GM12874 (cell line): ENCODE results near the gene DBH.

Experiments
- TF ChIP-seq, protein P1 (sequence below): IDR thresholded peaks from 2 replicates; pipeline ENCODE4 v1.5.1; 2011; ENCODE audit warnings: low read depth, mild to moderate bottlenecking, control low read depth, low read length, moderate library complexity; ENCODE audit not compliant: insufficient read depth

The DBH gene

DNA sequence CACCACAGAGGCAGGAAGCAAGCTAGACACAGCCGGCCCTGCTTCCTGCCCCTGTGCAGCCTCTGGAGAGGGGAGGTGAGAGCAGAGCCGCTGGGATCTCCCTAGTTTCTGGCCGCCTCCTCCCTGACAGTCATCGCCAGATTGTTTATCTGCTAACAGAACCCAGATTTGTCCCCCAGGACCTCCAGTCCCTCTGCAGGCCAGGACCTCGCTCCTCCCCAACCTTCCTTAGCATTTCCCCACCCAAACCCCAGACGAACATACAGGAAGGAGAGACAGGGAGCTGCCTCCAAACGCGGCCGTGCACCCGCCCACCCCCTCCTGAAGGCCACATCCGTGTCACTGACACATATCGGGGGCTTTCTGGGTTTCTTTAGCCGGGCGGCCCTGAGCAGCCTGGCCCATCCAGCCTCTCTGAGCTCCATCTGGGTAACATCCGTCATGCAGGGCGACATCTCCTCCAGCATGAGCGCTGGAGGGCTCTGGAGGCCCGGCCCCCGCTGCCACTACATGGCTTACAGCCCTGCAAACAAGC is 47.5 kb downstream of the DBH start:
- TF ChIP-seq, protein P1, sequence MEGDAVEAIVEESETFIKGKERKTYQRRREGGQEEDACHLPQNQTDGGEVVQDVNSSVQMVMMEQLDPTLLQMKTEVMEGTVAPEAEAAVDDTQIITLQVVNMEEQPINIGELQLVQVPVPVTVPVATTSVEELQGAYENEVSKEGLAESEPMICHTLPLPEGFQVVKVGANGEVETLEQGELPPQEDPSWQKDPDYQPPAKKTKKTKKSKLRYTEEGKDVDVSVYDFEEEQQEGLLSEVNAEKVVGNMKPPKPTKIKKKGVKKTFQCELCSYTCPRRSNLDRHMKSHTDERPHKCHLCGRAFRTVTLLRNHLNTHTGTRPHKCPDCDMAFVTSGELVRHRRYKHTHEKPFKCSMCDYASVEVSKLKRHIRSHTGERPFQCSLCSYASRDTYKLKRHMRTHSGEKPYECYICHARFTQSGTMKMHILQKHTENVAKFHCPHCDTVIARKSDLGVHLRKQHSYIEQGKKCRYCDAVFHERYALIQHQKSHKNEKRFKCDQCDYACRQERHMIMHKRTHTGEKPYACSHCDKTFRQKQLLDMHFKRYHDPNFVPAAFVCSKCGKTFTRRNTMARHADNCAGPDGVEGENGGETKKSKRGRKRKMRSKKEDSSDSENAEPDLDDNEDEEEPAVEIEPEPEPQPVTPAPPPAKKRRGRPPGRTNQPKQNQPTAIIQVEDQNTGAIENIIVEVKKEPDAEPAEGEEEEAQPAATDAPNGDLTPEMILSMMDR: no peak

DNA sequence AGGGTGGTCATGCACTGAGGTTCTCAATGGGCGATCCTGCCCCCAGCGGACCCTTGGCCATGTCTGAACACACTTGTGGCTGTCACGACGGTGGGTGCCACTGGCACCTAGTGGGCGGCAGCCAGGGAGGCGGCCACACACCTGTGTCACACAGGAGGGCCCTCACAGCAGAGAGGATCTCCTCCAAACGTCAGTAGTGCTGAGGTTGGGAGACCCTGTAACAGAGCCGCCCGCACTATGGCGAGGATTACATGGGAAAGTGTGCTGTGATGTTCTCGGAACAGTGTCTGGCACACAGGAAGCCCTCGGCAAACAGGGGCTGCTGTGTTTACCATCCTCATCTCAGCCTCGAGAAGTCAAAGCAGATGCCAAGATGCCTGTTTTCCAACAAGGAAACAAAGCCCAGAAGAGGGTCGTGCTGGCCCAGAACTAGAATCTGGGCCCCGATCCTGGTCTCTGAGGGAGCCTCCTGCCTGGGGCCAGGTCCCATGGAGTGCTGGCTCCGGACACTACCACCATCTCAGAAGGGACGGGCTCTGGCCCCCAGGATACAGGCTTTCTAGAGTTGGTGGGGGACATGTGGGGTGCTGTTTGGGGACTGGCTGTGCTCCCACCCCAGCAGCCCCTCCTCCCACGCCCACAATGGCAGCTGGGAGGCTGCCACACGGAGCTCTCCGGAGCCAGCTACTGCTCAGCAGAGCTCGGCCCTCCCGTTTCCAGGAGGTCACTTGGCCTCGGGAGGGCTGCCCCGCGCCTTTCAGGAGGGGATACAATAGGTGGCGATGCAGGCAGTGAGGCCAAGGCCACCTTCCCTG is 48.2 kb downstream of the DBH start:
- TF ChIP-seq, protein P1: no peak

DNA sequence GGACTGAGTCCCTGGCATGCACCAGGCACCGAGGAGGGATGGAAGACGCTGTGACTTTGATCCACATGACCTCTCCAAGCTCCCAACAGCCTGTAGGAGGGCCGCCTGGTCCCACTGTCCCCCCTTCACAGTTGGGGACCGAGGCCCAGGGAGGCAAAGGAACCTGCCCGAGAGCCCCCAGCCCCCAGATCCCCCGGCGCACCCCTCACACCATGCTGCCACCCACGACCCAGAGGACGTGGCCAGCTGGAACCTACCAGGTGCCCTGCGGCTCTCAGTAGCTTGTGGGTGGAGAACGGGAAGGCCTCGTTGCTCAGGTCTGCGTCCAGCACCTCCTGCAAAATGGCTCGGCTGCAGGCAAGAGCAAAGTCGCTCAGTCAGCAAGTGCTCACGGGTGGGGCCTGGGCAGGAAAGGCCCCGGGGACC is 48.8 kb downstream of the DBH start:
- TF ChIP-seq, protein P1: no peak

DNA sequence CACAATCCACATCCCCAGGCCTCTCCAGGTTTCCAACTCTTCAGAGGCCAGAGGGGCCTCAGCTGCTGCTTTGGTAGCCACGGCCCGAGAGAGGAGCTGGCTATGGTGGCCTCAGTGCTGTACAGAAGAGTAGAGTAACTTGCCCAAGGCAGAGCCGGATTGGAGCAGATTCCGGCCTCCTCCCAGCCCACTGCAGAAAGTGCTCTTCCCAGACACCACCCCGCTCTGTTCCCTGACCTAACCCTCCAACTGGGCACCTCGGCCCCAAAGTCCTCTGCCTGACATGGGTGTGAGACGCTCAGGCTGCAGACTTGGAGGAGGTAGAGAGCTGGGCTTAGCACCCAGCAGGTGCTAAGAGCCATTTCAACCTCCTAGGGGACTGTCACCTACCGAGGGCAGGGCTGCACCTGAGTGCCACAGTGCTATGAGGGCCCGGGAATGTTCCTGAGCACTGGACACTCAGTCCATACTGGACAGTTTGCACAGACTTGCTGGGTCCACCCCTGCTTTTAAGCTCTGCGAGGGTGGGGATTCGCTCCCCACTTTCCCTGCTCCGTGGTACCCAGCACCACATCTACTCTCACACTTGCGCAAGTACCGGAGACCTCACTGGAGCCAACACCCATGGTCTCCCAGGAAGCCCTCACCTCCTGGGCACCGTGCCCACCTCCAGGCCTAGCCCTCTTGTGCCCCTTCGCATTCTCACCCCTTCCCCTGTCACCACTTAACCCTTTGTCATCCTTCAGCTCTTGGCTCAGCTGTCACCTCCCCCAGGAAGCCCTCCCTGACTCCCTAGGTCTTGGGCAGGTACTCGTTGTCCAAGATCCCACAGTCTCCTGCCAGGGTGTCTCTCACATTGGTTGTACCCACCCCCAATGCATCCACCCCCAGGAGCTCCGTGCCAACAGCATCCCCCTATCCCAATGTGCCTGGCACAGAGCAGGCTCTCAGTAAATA is 49.8 kb downstream of the DBH start:
- TF ChIP-seq, protein P1: no peak

DNA sequence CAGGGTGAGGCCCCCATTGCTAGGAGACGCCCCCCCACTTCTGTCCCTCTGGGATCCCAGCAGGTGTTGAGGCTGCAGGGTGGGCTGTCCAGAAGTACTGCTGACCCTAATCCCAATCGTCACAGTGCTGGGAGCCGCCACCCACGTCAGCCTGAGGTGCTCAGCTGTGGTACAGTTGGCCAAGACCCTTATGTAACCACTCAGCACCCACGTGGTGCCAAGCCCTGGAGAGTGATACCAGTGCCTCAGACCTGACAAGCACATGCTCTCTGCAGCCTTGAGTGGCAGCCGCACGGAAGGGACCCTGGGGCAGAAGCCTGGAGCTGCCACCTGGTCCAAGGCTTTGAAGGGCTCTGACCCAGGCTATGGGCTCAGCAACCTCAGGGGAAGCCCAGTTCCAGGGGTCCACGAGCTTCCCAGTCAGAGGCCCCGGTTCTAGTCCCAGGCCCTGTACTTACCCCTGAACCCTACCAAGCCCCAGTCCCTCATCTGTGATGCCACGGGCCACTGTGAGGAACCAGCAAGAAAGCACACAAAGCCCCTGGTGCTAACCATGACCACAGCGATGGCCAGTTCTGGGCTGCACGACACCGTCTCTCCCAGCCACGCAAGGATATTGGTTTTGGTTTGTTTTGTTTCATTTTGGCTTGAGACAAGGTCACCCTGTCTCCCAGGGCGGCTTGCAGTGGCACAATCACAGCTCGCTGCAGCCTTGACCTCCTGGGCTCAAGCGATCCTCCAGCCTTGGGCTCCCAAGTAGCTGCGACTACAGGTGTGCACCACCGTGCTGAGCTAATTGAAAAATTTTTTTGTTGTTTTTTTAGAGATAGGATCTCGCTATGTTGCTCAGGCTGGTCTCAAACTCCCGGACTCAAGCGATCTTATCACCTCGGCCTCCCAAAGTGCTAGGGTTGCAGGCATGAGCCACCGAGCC is 50.7 kb downstream of the DBH start:
- TF ChIP-seq, protein P1: no peak

DNA sequence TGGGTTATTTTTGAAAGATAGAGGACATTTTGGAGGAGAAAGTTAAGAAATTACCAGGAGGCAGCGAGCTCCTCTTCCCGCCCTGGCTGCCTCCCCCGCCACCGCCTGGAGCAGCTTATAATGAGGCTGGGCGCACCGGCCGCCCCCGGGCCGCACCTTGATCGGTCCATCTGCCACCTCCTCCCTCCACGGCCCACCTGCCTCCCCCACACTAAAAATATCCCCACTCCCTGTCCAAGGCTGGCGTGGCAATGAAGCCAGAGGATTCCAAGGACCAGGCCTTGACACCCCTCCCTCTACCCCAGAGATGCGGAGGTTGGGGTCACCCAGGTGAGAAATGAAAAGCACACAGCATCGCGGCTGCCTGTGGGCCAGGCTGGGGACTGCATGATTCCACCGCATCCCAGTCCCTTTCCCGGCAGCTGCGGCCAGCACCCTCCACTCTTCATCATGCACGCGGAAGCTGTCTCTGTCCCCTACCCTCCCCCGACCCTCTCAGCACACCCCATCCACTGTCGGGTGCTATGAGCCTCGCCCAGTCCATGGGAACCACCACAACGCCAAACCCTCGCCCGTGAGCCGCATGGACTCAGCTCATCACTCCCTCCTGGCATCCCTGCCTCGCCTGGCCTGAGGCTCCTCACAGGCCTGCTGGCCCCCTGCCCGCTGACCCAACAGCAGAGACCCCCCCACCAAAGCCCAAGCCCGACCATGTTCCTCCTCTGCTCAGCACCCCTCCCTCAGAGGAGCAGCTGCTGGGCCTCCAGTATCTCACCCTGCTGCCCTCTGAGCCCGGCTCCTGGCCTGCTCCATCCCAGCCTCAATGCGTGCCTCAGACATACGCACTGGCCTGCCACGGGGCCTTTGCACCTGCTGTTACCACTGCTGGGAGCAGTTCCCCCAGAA is 51.9 kb downstream of the DBH start:
- TF ChIP-seq, protein P1: no peak
